HCT116 (cell line): ENCODE results near the gene CXorf49.
"Not testable (repeated sequence)": the region's sequence is repeated elsewhere in the genome, so short reads cannot be mapped to it uniquely, and the experiment has no call there.

ENCODE experiments used
- EZH2 ChIP-seq: fragments of 200-600 bp; sonication (generic); IDR thresholded peaks from 2 replicates; pipeline ENCODE4 v1.6.1; 2017; ENCODE audit warnings: antibody characterized with exemption, mixed run types
- POLR2A ChIP-seq: IDR thresholded peaks from 2 replicates; pipeline ENCODE4 v1.7.0; 2011; ENCODE audit warnings: borderline replicate concordance; ENCODE audit not compliant: insufficient read depth, insufficient read length; ENCODE audit errors: extremely low read depth
- POLR2AphosphoS5 ChIP-seq: IDR thresholded peaks from 2 replicates; pipeline ENCODE4 v1.6.1; 2011; ENCODE audit warnings: mild to moderate bottlenecking, low read depth, low read length, moderate library complexity
- SP1 ChIP-seq: IDR thresholded peaks from 2 replicates; pipeline ENCODE4 v1.6.1; 2012; ENCODE audit warnings: low read depth
- ZNF274 ChIP-seq: fragments of 200-500 bp; sonication (Bioruptor generic); IDR thresholded peaks from 2 replicates; pipeline ENCODE4 v1.6.1; 2014; ENCODE audit warnings: mild to moderate bottlenecking, low read depth, low read length, inconsistent platforms
- TF ChIP-seq, protein P1 (sequence below): IDR thresholded peaks from 2 replicates; pipeline ENCODE4 v1.6.1; 2012; ENCODE audit warnings: low read depth
- TF ChIP-seq, protein P2 (sequence below), 3 experiments: fragments of 200-600 bp in 1 of 3; sonication (generic) in 1 of 3; IDR thresholded peaks in 2 of 3; conservative IDR thresholded peaks in 1 of 3; 2 replicates each; pipeline ENCODE4 v1.5.1; 2012 to 2017; ENCODE audit warnings: low read depth in 2 of 3, low read length in 2 of 3, antibody characterized with exemption in 1 of 3, borderline replicate concordance in 1 of 3, control low read depth in 1 of 3, mild to moderate bottlenecking in 1 of 3, mixed read lengths in 1 of 3, mixed run types in 1 of 3, moderate library complexity in 1 of 3; ENCODE audit not compliant: insufficient read depth in 1 of 3
- TF ChIP-seq, protein P3 (sequence below): IDR thresholded peaks from 2 replicates; pipeline ENCODE4 v1.6.1; 2012

DNA sequence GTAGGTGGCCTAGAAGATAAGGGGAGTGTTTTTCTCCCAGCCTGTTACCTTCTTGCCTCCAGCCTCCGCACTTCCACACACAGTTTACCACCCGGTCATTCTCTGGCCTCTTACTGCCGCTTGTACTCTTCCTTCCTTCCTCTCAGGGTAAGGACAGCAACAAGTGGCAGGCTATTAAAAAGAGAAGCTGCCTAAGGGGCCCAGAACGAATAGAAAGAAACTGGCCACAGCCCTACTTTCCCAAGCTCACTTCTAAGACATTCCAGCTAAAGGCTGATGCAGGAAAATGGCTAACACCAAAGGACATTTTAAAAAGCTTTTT, 19.1 kb downstream of the CXorf49 start:
- TF ChIP-seq, protein P1, sequence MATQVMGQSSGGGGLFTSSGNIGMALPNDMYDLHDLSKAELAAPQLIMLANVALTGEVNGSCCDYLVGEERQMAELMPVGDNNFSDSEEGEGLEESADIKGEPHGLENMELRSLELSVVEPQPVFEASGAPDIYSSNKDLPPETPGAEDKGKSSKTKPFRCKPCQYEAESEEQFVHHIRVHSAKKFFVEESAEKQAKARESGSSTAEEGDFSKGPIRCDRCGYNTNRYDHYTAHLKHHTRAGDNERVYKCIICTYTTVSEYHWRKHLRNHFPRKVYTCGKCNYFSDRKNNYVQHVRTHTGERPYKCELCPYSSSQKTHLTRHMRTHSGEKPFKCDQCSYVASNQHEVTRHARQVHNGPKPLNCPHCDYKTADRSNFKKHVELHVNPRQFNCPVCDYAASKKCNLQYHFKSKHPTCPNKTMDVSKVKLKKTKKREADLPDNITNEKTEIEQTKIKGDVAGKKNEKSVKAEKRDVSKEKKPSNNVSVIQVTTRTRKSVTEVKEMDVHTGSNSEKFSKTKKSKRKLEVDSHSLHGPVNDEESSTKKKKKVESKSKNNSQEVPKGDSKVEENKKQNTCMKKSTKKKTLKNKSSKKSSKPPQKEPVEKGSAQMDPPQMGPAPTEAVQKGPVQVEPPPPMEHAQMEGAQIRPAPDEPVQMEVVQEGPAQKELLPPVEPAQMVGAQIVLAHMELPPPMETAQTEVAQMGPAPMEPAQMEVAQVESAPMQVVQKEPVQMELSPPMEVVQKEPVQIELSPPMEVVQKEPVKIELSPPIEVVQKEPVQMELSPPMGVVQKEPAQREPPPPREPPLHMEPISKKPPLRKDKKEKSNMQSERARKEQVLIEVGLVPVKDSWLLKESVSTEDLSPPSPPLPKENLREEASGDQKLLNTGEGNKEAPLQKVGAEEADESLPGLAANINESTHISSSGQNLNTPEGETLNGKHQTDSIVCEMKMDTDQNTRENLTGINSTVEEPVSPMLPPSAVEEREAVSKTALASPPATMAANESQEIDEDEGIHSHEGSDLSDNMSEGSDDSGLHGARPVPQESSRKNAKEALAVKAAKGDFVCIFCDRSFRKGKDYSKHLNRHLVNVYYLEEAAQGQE: not testable (repeated sequence)
- TF ChIP-seq EZH2, SP1, ZNF274, POLR2A, POLR2AphosphoS5: not testable (repeated sequence)
- TF ChIP-seq, protein P2, sequence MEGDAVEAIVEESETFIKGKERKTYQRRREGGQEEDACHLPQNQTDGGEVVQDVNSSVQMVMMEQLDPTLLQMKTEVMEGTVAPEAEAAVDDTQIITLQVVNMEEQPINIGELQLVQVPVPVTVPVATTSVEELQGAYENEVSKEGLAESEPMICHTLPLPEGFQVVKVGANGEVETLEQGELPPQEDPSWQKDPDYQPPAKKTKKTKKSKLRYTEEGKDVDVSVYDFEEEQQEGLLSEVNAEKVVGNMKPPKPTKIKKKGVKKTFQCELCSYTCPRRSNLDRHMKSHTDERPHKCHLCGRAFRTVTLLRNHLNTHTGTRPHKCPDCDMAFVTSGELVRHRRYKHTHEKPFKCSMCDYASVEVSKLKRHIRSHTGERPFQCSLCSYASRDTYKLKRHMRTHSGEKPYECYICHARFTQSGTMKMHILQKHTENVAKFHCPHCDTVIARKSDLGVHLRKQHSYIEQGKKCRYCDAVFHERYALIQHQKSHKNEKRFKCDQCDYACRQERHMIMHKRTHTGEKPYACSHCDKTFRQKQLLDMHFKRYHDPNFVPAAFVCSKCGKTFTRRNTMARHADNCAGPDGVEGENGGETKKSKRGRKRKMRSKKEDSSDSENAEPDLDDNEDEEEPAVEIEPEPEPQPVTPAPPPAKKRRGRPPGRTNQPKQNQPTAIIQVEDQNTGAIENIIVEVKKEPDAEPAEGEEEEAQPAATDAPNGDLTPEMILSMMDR (IDR thresholded peaks at IDR 0.05 in 2 of 3, conservative IDR thresholded peaks at IDR 0.05 in 1 of 3; ENCODE audit: borderline replicate concordance in 1 of 3, insufficient read depth in 1 of 3, low read depth in 2 of 3, low read length in 2 of 3): not testable (repeated sequence)
- TF ChIP-seq, protein P3, sequence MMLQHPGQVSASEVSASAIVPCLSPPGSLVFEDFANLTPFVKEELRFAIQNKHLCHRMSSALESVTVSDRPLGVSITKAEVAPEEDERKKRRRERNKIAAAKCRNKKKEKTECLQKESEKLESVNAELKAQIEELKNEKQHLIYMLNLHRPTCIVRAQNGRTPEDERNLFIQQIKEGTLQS: not testable (repeated sequence)
